Upper lobe of right lung (tissue), 1 donor: ENCODE data around the gene NDUFB5. TPM values are rescaled to one million over a fixed set of nuclear protein-coding genes. Genes with fewer than 3 reads are reported as not detected.

Experiments
- ATAC-seq: fragments of 200-7000 bp; cut with Tn5 transposase; one replicate; pipeline ENCODE4 v1.9.1; 2020; ENCODE audit warnings: mild to moderate bottlenecking, moderate library complexity
- DNase-seq: peaks from one replicate; pipeline ENCODE4 v3.0.0-alpha.2; 2020
- H3K27ac ChIP-seq: fragments of 200-600 bp; one replicate; pipeline ENCODE4 v1.8.0; 2022
- H3K27me3 ChIP-seq: fragments of 200-600 bp; one replicate; pipeline ENCODE4 v1.8.0; 2022; ENCODE audit warnings: mild to moderate bottlenecking
- H3K36me3 ChIP-seq: fragments of 200-600 bp; one replicate; pipeline ENCODE4 v1.8.0; 2022
- H3K4me1 ChIP-seq: fragments of 200-600 bp; one replicate; pipeline ENCODE4 v1.8.0; 2022
- H3K4me3 ChIP-seq: fragments of 200-600 bp; one replicate; pipeline ENCODE4 v1.8.0; 2022; ENCODE audit warnings: mild to moderate bottlenecking
- H3K9me3 ChIP-seq: fragments of 200-600 bp; one replicate; pipeline ENCODE4 v1.8.0; 2022
- intact Hi-C: fragments of 100-400 bp; cut with DNase I; formaldehyde crosslinking; loops from one replicate; pipeline ENCODE4 v1.11.0; 2022
- total RNA-seq: library from RNA; stranded (reverse); fragmentation: NEBNext Ultra II Directional; extraction: Animal tissue kit (Norgen Biotek cat#: 25700); gene quantifications from one replicate; pipeline ENCODE4 v1.2.1, GENCODE V29; 2021
- TF ChIP-seq, protein P1 (sequence below): fragments of 200-600 bp; IDR thresholded peaks from one replicate; pipeline ENCODE4 v1.8.0; 2022; ENCODE audit warnings: antibody characterized with exemption
- donor health status: DM: no; HTN: yes; CAD: no; lungs with severe emphysema.

NDUFB5 gene
- total RNA-seq, 1 donor from 2014 or later: 92.0 TPM

DNA sequence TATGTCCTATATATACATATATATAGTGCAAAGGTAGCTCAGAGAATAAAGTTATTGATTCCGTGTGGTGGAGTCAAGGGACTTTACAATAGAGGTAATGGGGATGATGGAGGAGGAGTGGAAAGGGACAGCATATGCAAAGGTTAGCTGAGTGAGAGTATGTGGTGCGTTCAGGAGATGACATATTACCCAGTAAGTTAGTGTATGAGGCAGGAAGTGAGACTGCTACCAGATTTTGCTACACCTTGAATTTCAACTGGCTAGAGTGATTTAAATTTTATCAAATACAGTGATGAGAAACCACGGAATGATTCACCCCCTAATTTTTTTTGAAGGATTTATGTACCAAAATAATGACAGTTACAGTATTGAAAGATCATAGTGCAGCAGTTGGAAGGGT is 39.1 kb upstream of the NDUFB5 start:
- intact Hi-C loops: no loop called here
- peaks cover 8% of the 10 kb centered on the region for H3K36me3 ChIP-seq
- TF ChIP-seq, protein P1, sequence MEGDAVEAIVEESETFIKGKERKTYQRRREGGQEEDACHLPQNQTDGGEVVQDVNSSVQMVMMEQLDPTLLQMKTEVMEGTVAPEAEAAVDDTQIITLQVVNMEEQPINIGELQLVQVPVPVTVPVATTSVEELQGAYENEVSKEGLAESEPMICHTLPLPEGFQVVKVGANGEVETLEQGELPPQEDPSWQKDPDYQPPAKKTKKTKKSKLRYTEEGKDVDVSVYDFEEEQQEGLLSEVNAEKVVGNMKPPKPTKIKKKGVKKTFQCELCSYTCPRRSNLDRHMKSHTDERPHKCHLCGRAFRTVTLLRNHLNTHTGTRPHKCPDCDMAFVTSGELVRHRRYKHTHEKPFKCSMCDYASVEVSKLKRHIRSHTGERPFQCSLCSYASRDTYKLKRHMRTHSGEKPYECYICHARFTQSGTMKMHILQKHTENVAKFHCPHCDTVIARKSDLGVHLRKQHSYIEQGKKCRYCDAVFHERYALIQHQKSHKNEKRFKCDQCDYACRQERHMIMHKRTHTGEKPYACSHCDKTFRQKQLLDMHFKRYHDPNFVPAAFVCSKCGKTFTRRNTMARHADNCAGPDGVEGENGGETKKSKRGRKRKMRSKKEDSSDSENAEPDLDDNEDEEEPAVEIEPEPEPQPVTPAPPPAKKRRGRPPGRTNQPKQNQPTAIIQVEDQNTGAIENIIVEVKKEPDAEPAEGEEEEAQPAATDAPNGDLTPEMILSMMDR: no peak
- ATAC-seq (no peak), DNase-seq (no peak)
- no peak overlapping the region for H3K4me3 ChIP-seq
- H3K27me3 ChIP-seq: no peaks in the 10 kb centered on the region
- peaks cover 6% of the 10 kb centered on the region for H3K4me1 ChIP-seq
- no peak overlapping the region for H3K27ac ChIP-seq
- H3K9me3 ChIP-seq: no peaks in the 10 kb centered on the region

DNA sequence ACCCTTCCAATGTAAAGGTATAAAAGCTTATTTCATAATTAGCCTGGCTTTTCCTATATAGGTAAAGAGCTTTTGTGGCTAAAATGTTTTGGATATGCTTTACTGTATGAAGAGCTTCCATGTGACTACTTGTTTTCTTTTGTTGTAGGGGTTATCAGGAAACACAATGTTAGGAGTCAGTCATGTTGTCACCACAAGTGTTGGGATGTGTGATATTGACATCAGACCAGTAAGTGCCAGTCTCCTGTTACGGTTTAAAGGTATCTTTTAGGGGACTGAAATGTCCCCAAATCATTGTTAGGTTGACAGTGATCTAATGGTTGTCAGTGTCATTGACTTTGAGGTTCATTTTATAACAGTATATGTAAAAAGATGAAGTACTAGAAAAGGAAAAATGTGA is 23.6 kb upstream of the NDUFB5 start:
- DNase-seq (no peak), ATAC-seq (no peak)
- TF ChIP-seq, protein P1: no peak
- no peaks in the 10 kb centered on the region for H3K4me1 ChIP-seq
- no peaks in the 10 kb centered on the region for H3K27me3 ChIP-seq
- no peak overlapping the region for H3K4me3 ChIP-seq
- intact Hi-C loops: no loop called here
- H3K27ac ChIP-seq: no peak overlapping the region
- H3K9me3 ChIP-seq: no peaks in the 10 kb centered on the region
- H3K36me3 ChIP-seq: peaks cover 94% of the 10 kb centered on the region

DNA sequence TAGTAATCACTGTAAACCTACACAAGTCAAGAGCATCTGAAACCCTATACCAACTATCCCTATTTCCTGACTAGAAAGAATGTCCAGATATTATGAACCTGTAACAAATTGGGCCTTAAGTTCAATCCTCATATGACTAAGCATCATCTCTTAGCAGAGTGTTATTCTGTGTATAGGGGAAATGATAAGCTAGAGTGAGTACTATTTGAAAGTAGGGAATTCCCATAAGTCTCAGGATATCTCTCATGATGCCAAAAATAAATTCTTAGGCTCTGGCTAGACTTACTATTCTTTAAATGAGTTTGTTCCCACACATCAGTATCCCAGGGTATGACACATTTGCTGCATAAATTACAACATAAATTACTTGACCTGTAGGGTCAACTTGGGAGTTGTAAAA is 15.5 kb upstream of the NDUFB5 start:
- Histone ChIP-seq H3K9me3 (no peaks in the 10 kb centered on the region), H3K27me3 (no peaks in the 10 kb centered on the region), H3K27ac (no peak overlapping the region), H3K36me3 (peaks cover 100% of the 10 kb centered on the region), H3K4me1 (no peaks in the 10 kb centered on the region), H3K4me3 (no peak overlapping the region)
- intact Hi-C loops: no loop called here
- TF ChIP-seq, protein P1: no peak
- ATAC-seq (no peak), DNase-seq (no peak)

- H3K4me1 ChIP-seq: no peaks in the 10 kb centered on the region
- H3K36me3 ChIP-seq: peaks cover 100% of the 10 kb centered on the region
- ATAC-seq (no peak), DNase-seq (no peak)
- no peak overlapping the region for H3K4me3 ChIP-seq
- H3K27me3 ChIP-seq: no peaks in the 10 kb centered on the region
- no peak overlapping the region for H3K27ac ChIP-seq
- TF ChIP-seq, protein P1: no peak
- intact Hi-C loops: no loop called here
- no peaks in the 10 kb centered on the region for H3K9me3 ChIP-seq
Observed at GRCh38 chr3:179590669-179591068, 13.9 kb upstream of the NDUFB5 start.

DNA sequence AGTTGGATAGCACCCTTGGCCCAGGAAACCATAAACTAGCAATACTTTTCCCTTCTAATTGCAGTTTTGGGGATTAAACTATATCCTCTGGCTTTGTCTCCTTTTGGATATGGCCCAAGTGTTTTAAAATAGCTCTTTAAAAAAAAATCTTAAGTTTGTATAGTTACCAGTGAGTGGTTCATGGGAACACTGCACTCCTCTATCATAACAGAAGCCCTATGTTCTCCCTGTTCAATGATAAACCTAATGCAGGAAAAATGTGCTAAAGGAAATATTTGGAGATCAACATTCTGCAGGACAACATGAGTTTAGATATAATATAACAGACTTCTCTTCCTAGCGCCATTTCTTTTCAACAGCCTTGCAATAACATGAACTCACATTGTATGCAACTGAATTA is 13.3 kb upstream of the NDUFB5 start:
- intact Hi-C loops: no loop called here
- no peak overlapping the region for H3K4me3 ChIP-seq
- no peaks in the 10 kb centered on the region for H3K4me1 ChIP-seq
- H3K36me3 ChIP-seq: peaks cover 100% of the 10 kb centered on the region
- H3K9me3 ChIP-seq: no peaks in the 10 kb centered on the region
- TF ChIP-seq, protein P1: no peak
- H3K27ac ChIP-seq: no peak overlapping the region
- no peak for ATAC-seq
- no peak for DNase-seq
- H3K27me3 ChIP-seq: no peaks in the 10 kb centered on the region

DNA sequence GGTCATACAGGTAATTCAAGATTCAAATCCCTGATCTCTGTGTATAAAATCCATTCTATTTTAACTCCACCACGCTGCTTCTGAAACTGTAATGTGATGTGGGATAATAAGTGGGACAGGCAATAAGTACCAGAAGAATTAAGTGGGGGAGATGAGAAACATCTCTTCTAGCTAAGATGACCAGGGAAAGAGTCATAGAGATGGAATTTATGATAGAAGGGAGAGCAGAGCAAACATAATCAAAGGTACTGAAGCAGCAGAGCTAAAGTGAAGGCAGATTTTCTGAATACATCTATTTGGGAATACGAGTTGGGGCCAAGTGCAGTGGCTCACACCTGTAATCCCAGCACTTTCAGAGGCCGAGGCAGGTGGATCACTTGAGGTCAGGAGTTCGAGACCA is 5.1 kb upstream of the NDUFB5 start:
- TF ChIP-seq, protein P1: no peak
- H3K36me3 ChIP-seq: peaks cover 80% of the 10 kb centered on the region
- no peak for ATAC-seq
- no peak for DNase-seq
- intact Hi-C loops: no loop called here
- H3K27me3 ChIP-seq: no peaks in the 10 kb centered on the region
- H3K4me1 ChIP-seq: peaks cover 6% of the 10 kb centered on the region
- H3K4me3 ChIP-seq: no peak overlapping the region
- H3K27ac ChIP-seq: no peak overlapping the region
- no peaks in the 10 kb centered on the region for H3K9me3 ChIP-seq
